ENCODE measurements around the gene PCBP4. TPM values are rescaled to one million over a fixed set of nuclear protein-coding genes. Genes with fewer than 3 reads are reported as not detected.

PCBP4 gene
- total and polyA plus RNA-seq, 7 experiments from 2014 or later: 8.0 to 21.1 (median 13.8) TPM

- Histone ChIP-seq H3K36me3 (ENCODE audit: control insufficient read depth in 2 of 3, insufficient read depth in 3 of 3, low read length in 3 of 3) (peaks cover 0 to 9% (median 0%) of the 10 kb centered on the region in 3 experiments), H3K4me1 (ENCODE audit: control insufficient read depth in 2 of 2, insufficient read depth in 2 of 2, low read length in 2 of 2) (peaks cover 14 to 22% of the 10 kb centered on the region in 2 donors), H3K27ac (ENCODE audit: low read depth, low read length) (no peak overlapping the region), H3K27me3 (ENCODE audit: control insufficient read depth in 2 of 2, insufficient read depth in 2 of 2, low read length in 2 of 2) (no peaks in the 10 kb centered on the region), H3K4me3 (ENCODE audit: low read length) (no peak overlapping the region), H3K9me3 (ENCODE audit: control insufficient read depth in 2 of 3, low read length in 3 of 3) (no peaks in the 10 kb centered on the region)
- DNase-seq (no peak), ATAC-seq (no peak)
- intact Hi-C loops (cut with micrococcal nuclease): no loop called here
- Mint-ChIP-seq H3K27ac (no peak overlapping the region), H3K9me3 (no peaks in the 10 kb centered on the region), H3K36me3 (peaks cover 0 to 5% (median 0%) of the 10 kb centered on the region in 5 donors), H3K27me3 (no peaks in the 10 kb centered on the region), H3K4me3 (no peak overlapping the region), H3K4me1 (peaks cover 34 to 47% (median 40%) of the 10 kb centered on the region in 7 donors)
- POLR2A ChIA-PET: interaction anchor here (0.8 to 1.1 kb wide), 2 partner anchors 15 to 16 kb away, joined by 3 read pairs; partner anchors contain the start of gene RPL29
- CTCF ChIA-PET: no interaction called here
Measured at GRCh38 chr3:51980253-51980652, 13.0 kb upstream of the PCBP4 start.

GRCh38 chr3:51978143-51978502 is 10.9 kb upstream of the PCBP4 start:
- H3K27me3 Mint-ChIP-seq: no peaks in the 10 kb centered on the region
- peaks cover 0 to 9% (median 0%) of the 10 kb centered on the region in 3 experiments for H3K36me3 ChIP-seq (ENCODE audit: control insufficient read depth in 2 of 3, insufficient read depth in 3 of 3, low read length in 3 of 3)
- H3K27me3 ChIP-seq (ENCODE audit: control insufficient read depth in 2 of 2, insufficient read depth in 2 of 2, low read length in 2 of 2): no peaks in the 10 kb centered on the region
- no peak overlapping the region for H3K27ac ChIP-seq (ENCODE audit: low read depth, low read length)
- peaks cover 38 to 53% (median 41%) of the 10 kb centered on the region in 7 donors for H3K4me1 Mint-ChIP-seq
- CTCF ChIA-PET: interaction anchor here (1.4 kb wide), 1 partner anchor 36 kb away, joined by 3 read pairs; the partner anchor contains the start of genes PARP3 and RRP9
- peak overlapping the region in 1 of 9 donors; percentile 80 for H3K27ac Mint-ChIP-seq
- DNase-seq: no peak
- peaks cover 0 to 6% (median 0%) of the 10 kb centered on the region in 5 donors for H3K36me3 Mint-ChIP-seq
- no peaks in the 10 kb centered on the region for H3K9me3 ChIP-seq (ENCODE audit: control insufficient read depth in 2 of 3, low read length in 3 of 3)
- H3K4me3 Mint-ChIP-seq: no peak overlapping the region
- POLR2A ChIA-PET: interaction anchor here (0.6 to 1.6 kb wide), 3 partner anchors 17 to 76 kb away, joined by 3 to 8 read pairs (median 3); partner anchors contain the start of gene RPL29
- H3K4me3 ChIP-seq (ENCODE audit: low read length): no peak overlapping the region
- H3K9me3 Mint-ChIP-seq: no peaks in the 10 kb centered on the region
- intact Hi-C loops (cut with micrococcal nuclease): loop anchor here in 1 of 2 donors (5.0 kb wide), 1 partner anchor 219 kb away; the partner anchor contains the start of gene ALAS1
- peaks cover 20 to 31% of the 10 kb centered on the region in 2 donors for H3K4me1 ChIP-seq (ENCODE audit: control insufficient read depth in 2 of 2, insufficient read depth in 2 of 2, low read length in 2 of 2)
- ATAC-seq: no peak

GRCh38 chr3:51977446-51978142 is 10.3 kb upstream of the PCBP4 start:
- ATAC-seq (peak; percentile 33), DNase-seq (peak in 7 of 9 donors; percentile 32 to 62 (median 45))
- CTCF ChIA-PET: interaction anchor here (1.4 kb wide), 1 partner anchor 36 kb away, joined by 3 read pairs; the partner anchor contains the start of genes PARP3 and RRP9
- Mint-ChIP-seq H3K27me3 (no peaks in the 10 kb centered on the region), H3K9me3 (no peaks in the 10 kb centered on the region), H3K4me3 (peak overlapping the region; percentile 35 to 87 (median 72)), H3K4me1 (peaks cover 35 to 51% (median 39%) of the 10 kb centered on the region in 7 donors), H3K36me3 (peaks cover 0 to 4% (median 0%) of the 10 kb centered on the region in 5 donors), H3K27ac (peak overlapping the region; percentile 50 to 90 (median 80))
- no peaks in the 10 kb centered on the region for H3K9me3 ChIP-seq (ENCODE audit: control insufficient read depth in 2 of 3, low read length in 3 of 3)
- POLR2A ChIA-PET: interaction anchor here (1.1 to 1.5 kb wide), 2 partner anchors 18 to 35 kb away, joined by 3 to 4 read pairs; no protein-coding TSS in a partner anchor
- peaks cover 16 to 28% of the 10 kb centered on the region in 2 donors for H3K4me1 ChIP-seq (ENCODE audit: control insufficient read depth in 2 of 2, insufficient read depth in 2 of 2, low read length in 2 of 2)
- H3K27me3 ChIP-seq (ENCODE audit: control insufficient read depth in 2 of 2, insufficient read depth in 2 of 2, low read length in 2 of 2): no peaks in the 10 kb centered on the region
- H3K4me3 ChIP-seq (ENCODE audit: low read length): no peak overlapping the region
- peaks cover 0 to 9% (median 0%) of the 10 kb centered on the region in 3 experiments for H3K36me3 ChIP-seq (ENCODE audit: control insufficient read depth in 2 of 3, insufficient read depth in 3 of 3, low read length in 3 of 3)
- peak overlapping the region; percentile 38 for H3K27ac ChIP-seq (ENCODE audit: low read depth, low read length)
- intact Hi-C loops (cut with micrococcal nuclease): loop anchor here in 1 of 2 donors (5.0 kb wide), 1 partner anchor 220 kb away; the partner anchor contains the start of gene ALAS1

GRCh38 chr3:51975852-51976549 is 8.7 kb upstream of the PCBP4 start:
- H3K4me1 Mint-ChIP-seq: peaks cover 27 to 48% (median 32%) of the 10 kb centered on the region in 7 donors
- H3K27me3 ChIP-seq (ENCODE audit: control insufficient read depth in 2 of 2, insufficient read depth in 2 of 2, low read length in 2 of 2): no peaks in the 10 kb centered on the region
- peak overlapping the region; percentile 77 for H3K27ac ChIP-seq (ENCODE audit: low read depth, low read length)
- intact Hi-C loops (cut with micrococcal nuclease): loop anchor here (1.0 to 5.0 kb wide), 5 partner anchors 7 to 221 kb away; partner anchors contain the start of genes RPL29 (in 2 of the 2), ACY1 (in 1 of the 2), ALAS1 (in 1 of the 2) and POC1A (in 1 of the 2)
- H3K4me3 Mint-ChIP-seq: peak overlapping the region; percentile 83 to 94 (median 90)
- peaks cover 0 to 3% (median 0%) of the 10 kb centered on the region in 5 donors for H3K36me3 Mint-ChIP-seq
- H3K27me3 Mint-ChIP-seq: no peaks in the 10 kb centered on the region
- ATAC-seq (no peak), DNase-seq (no peak)
- no peaks in the 10 kb centered on the region for H3K9me3 Mint-ChIP-seq
- H3K27ac Mint-ChIP-seq: peak overlapping the region; percentile 54 to 90 (median 89)
- H3K4me1 ChIP-seq (ENCODE audit: control insufficient read depth in 2 of 2, insufficient read depth in 2 of 2, low read length in 2 of 2): peaks cover 9 to 21% of the 10 kb centered on the region in 2 donors
- peaks cover 0 to 9% (median 0%) of the 10 kb centered on the region in 3 experiments for H3K36me3 ChIP-seq (ENCODE audit: control insufficient read depth in 2 of 3, insufficient read depth in 3 of 3, low read length in 3 of 3)
- CTCF ChIA-PET: no interaction called here
- peak overlapping the region; percentile 82 for H3K4me3 ChIP-seq (ENCODE audit: low read length)
- POLR2A ChIA-PET: interaction anchor here (0.6 to 4.3 kb wide), 5 partner anchors 8 to 80 kb away, joined by 3 to 34 read pairs (median 4); partner anchors contain the start of genes DUSP7, PARP3 and RRP9
- no peaks in the 10 kb centered on the region for H3K9me3 ChIP-seq (ENCODE audit: control insufficient read depth in 2 of 3, low read length in 3 of 3)

- Histone ChIP-seq H3K9me3 (ENCODE audit: control insufficient read depth in 2 of 3, low read length in 3 of 3) (no peaks in the 10 kb centered on the region), H3K27me3 (ENCODE audit: control insufficient read depth in 2 of 2, insufficient read depth in 2 of 2, low read length in 2 of 2) (no peaks in the 10 kb centered on the region), H3K4me3 (ENCODE audit: low read length) (peak within 1 kb of the TSS; percentile 82), H3K27ac (ENCODE audit: low read depth, low read length) (peak within 1 kb of the TSS; percentile 77), H3K36me3 (ENCODE audit: control insufficient read depth in 2 of 3, insufficient read depth in 3 of 3, low read length in 3 of 3) (peaks cover 0 to 2% (median 0%) of the 10 kb centered on the region in 3 experiments), H3K4me1 (ENCODE audit: control insufficient read depth in 2 of 2, insufficient read depth in 2 of 2, low read length in 2 of 2) (peaks cover 9 to 21% of the 10 kb centered on the region in 2 donors)
- no peaks in the 10 kb centered on the region for H3K27me3 Mint-ChIP-seq
- ATAC-seq: peak; percentile 80
- peak within 1 kb of the TSS; percentile 83 to 100 (median 94) for H3K4me3 Mint-ChIP-seq
- CTCF ChIA-PET: interaction anchor here (0.6 to 2.5 kb wide), 4 partner anchors 8 to 34 kb away, joined by 3 to 28 read pairs (median 10); partner anchors contain the start of genes ACY1, PARP3 and RRP9
- POLR2A ChIA-PET: interaction anchor here (0.6 to 4.3 kb wide), 10 partner anchors 9 to 222 kb away, joined by 3 to 34 read pairs (median 5); partner anchors contain the start of genes DUSP7, PARP3, RPL29 and RRP9
- H3K36me3 Mint-ChIP-seq: peaks cover 0 to 3% (median 0%) of the 10 kb centered on the region in 5 donors
- peak; percentile 68 to 85 (median 73) for DNase-seq
- no peaks in the 10 kb centered on the region for H3K9me3 Mint-ChIP-seq
- intact Hi-C loops (cut with micrococcal nuclease): loop anchor here (1.0 to 5.0 kb wide), 9 partner anchors 8 to 476 kb away; partner anchors contain the start of genes ACY1 (in 2 of the 2), PARP3 (in 2 of the 2), RPL29 (in 2 of the 2) and ALAS1 (in 1 of the 2)
- peaks cover 26 to 53% (median 32%) of the 10 kb centered on the region in 7 donors for H3K4me1 Mint-ChIP-seq
- H3K27ac Mint-ChIP-seq: peak within 1 kb of the TSS; percentile 88 to 97 (median 92)
Measured at GRCh38 chr3:51974963-51975851, 8.0 kb upstream of the PCBP4 start, which contains the start of gene ABHD14A. ABHD14A (plus strand) TSS chr3:51975064; CDS start chr3:51975136, 72 bp downstream.

Measured in naive thymus-derived CD4-positive, alpha-beta T cell (primary cell).